BLaER1 (cell line): Measurements from ENCODE around the gene MSI2.

Source experiments
- H3K27ac ChIP-seq: shearing (Covaris generic); formaldehyde crosslinking; 2 replicates; pipeline ENCODE4 v1.8.1; 2022
- H3K27me3 ChIP-seq: shearing (Covaris generic); formaldehyde crosslinking; 2 replicates; pipeline ENCODE4 v1.8.1; 2022
- H3K36me3 ChIP-seq: shearing (Covaris generic); formaldehyde crosslinking; 2 replicates; pipeline ENCODE4 v1.8.1; 2022
- H3K4me1 ChIP-seq: shearing (Covaris generic); formaldehyde crosslinking; 2 replicates; pipeline ENCODE4 v1.8.1; 2022
- H3K4me2 ChIP-seq: shearing (Covaris generic); formaldehyde crosslinking; 2 replicates; pipeline ENCODE4 v1.8.1; 2022
- H3K4me3 ChIP-seq: shearing (Covaris generic); formaldehyde crosslinking; 2 replicates; pipeline ENCODE4 v1.8.1; 2022
- H3K9ac ChIP-seq: shearing (Covaris generic); formaldehyde crosslinking; 2 replicates; pipeline ENCODE4 v1.8.1; 2022
- H3K9me3 ChIP-seq: shearing (Covaris generic); formaldehyde crosslinking; 2 replicates; pipeline ENCODE4 v1.8.1; 2022
- H4K20me1 ChIP-seq: shearing (Covaris generic); formaldehyde crosslinking; 2 replicates; pipeline ENCODE4 v1.8.1; 2022
- Cebpa-rat ChIP-seq: shearing (Covaris generic); IDR thresholded peaks from 2 replicates; pipeline ENCODE4 v1.8.1; 2022

MSI2 gene

DNA sequence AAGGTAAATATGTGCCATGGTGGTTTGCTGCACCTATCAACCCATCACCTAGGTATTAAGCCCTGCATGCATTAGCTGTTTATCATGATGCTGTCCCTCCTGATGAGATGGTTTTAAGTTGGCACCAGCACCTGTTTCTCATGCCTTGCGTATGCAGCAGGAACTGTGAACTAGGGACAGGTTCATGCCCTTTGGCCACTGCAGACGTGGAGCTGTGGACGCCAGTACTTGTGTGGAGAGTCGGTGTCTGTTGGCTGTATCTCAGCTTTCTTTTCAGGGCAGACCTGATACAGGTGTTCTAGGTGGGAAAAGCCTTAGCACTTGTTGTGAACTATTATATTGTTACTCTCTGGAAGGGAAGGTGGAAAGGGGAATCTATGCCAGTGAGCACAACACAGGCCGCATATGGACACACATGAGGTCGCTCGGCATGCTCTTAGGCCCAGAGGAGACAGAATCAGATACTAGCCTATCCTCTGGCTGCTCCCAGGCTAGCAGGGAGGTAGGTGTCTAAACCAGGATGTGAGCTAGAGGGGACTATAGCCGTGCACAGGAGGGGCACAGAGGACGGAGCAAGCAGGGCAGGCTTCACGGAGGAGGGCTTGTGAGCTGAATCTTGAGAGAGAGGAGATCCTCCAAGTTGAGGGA, 22.5 kb downstream of the MSI2 start:
- Histone ChIP-seq H3K4me2 (peak overlapping the region; percentile 83), H3K27ac (no peak overlapping the region)

DNA sequence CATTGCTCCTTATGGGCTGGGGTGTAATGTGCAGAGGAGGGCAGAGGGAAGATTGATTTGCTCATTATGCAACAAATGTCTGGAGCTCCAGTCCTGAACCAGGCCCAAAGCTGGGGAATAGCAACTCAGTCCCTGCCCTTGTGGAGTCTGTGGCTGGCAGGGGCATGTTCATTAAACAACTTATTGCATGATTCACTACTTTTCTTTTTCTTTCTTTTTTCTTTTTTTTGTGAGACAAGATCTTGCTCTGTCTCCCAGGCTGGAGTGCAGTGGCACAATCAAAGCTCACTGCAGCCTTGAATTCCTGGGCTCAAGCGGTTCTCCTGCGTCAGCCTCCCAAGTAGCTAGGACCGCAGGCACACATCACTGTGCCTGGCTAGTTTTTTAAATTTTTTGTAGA, 23.1 kb downstream of the MSI2 start:
- peaks cover 97% of the 10 kb centered on the region for H3K36me3 ChIP-seq
- H4K20me1 ChIP-seq = peaks cover 100% of the 10 kb centered on the region
- no peak overlapping the region for H3K4me3 ChIP-seq
- no peak for TF ChIP-seq Cebpa-rat
- H3K9me3 ChIP-seq = no peaks in the 10 kb centered on the region
- no peak overlapping the region for H3K27ac ChIP-seq
- H3K4me1 ChIP-seq = peaks cover 86% of the 10 kb centered on the region
- peak overlapping the region; percentile 83 for H3K4me2 ChIP-seq
- no peak overlapping the region for H3K9ac ChIP-seq
- no peaks in the 10 kb centered on the region for H3K27me3 ChIP-seq

More for the DNA sequence above, 22.5 kb downstream of the MSI2 start:
- Histone ChIP-seq H3K4me1 (peaks cover 80% of the 10 kb centered on the region), H3K9me3 (no peaks in the 10 kb centered on the region), H3K9ac (no peak overlapping the region), H3K36me3 (peaks cover 99% of the 10 kb centered on the region), H4K20me1 (peaks cover 100% of the 10 kb centered on the region), H3K4me3 (no peak overlapping the region), H3K27me3 (no peaks in the 10 kb centered on the region)
- TF ChIP-seq Cebpa-rat = no peak

DNA sequence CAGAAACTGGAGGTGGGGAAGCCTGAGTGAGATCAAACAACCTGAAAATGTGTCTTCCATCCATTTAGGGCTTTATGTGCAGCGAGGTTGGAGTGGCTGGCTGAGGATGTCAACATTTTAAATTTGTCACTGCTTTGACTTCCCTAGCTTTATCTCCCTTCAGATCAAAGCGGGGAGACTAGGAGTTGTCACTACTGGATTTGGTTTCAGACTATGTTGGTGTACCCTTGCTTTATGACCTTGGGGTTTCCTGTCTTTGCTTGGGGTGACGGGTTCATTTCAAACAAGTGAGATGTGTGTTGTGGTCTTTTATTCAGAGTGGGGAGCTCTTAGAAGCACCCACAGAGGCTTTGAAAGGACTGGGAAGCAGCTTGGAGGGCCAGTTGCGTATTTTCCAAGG, 25.6 kb downstream of the MSI2 start:
- Histone ChIP-seq H3K4me2 (peak overlapping the region; percentile 83), H4K20me1 (peaks cover 100% of the 10 kb centered on the region), H3K4me1 (peaks cover 98% of the 10 kb centered on the region), H3K9ac (peak overlapping the region; percentile 51), H3K4me3 (no peak overlapping the region), H3K36me3 (peaks cover 82% of the 10 kb centered on the region), H3K27ac (0 out of 2 replicates have a peak overlapping the region, but pooled peaks have one; percentile 5), H3K9me3 (no peaks in the 10 kb centered on the region), H3K27me3 (no peaks in the 10 kb centered on the region)
- no peak for TF ChIP-seq Cebpa-rat

- H3K4me2 ChIP-seq = peak overlapping the region; percentile 83
- peaks cover 98% of the 10 kb centered on the region for H3K4me1 ChIP-seq
- H3K4me3 ChIP-seq = no peak overlapping the region
- H3K27ac ChIP-seq = 0 out of 2 replicates have a peak overlapping the region, but pooled peaks have one; percentile 5
- no peaks in the 10 kb centered on the region for H3K9me3 ChIP-seq
- H3K36me3 ChIP-seq = peaks cover 82% of the 10 kb centered on the region
- TF ChIP-seq Cebpa-rat = no peak
- peak overlapping the region; percentile 51 for H3K9ac ChIP-seq
- H4K20me1 ChIP-seq = peaks cover 100% of the 10 kb centered on the region
- H3K27me3 ChIP-seq = no peaks in the 10 kb centered on the region
These were observed 26.0 kb downstream of the MSI2 start for GRCh38 chr17:57282296-57282695.

DNA sequence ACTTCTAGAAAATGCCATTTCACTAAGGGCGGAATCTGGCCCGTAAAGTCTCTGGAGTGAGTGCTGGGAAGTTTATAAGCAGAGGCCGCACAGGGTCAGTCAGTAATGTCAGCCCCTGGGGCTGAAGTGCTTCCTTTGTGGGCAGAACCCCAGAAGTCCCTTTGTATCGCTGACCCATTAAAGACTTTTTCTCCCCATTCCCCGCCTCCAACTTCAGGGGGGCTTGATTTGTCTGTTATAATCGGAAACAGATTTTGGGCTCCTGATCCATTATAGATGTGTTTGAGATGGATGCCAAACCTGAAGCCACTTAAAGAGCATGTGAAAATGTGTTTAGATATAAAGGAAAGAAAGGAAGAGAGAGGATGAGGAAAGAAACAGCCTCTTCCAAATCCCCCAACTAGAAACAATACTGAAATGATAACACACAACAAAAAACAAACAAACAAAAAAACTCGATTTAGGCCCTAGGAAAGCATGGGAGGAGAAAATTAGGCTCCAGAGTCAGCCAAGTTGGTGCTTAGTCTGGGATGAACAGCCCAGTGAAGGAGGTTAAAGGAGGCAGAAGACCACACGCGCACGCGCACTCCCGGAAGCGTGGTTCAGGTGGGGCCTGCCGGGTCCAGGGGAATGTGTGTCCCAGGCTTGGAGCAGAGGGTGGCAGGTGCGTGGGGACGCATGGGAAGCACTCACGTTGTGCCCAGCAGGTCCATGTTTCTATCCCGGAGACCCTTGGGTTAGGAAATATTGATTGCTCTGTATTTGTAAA, 27.1 kb downstream of the MSI2 start:
- Histone ChIP-seq H3K4me2 (peak overlapping the region; percentile 83), H3K9me3 (no peaks in the 10 kb centered on the region), H3K36me3 (peaks cover 82% of the 10 kb centered on the region), H3K9ac (peak overlapping the region; percentile 38; the same call in 1 of the 2 replicates), H3K4me1 (peaks cover 99% of the 10 kb centered on the region), H3K4me3 (no peak overlapping the region), H4K20me1 (peaks cover 100% of the 10 kb centered on the region), H3K27me3 (no peaks in the 10 kb centered on the region), H3K27ac (peak overlapping the region; percentile 40)
- no peak for TF ChIP-seq Cebpa-rat

DNA sequence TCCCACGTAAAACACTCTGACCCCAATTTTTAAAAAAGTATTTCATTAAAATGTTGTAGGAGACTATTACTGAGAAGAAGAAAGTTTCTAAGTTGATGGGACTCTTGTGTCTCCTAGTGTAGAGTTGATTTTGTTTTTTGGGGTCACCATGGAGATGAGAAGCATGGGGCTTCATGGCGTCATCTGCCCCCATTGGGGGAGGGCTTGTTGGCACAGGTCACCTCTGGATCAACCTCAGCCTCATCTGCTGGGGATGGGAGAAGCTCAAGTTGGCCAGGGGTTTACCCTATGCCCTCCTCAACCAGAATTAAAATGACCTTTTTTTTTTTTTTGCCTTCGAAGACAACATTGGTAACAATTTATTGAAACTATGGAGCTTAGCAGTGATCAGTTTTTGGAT, 28.3 kb downstream of the MSI2 start:
- TF ChIP-seq Cebpa-rat = no peak
- peak overlapping the region; percentile 60 for H3K9ac ChIP-seq
- peak overlapping the region; percentile 32 for H3K4me3 ChIP-seq

GRCh38 chr17:57284984-57285646, 28.8 kb downstream of the MSI2 start:
- Histone ChIP-seq H3K4me1 (peaks cover 92% of the 10 kb centered on the region), H3K9me3 (no peaks in the 10 kb centered on the region), H3K4me3 (peak overlapping the region; percentile 32), H3K36me3 (peaks cover 82% of the 10 kb centered on the region), H3K9ac (peak overlapping the region; percentile 60), H3K4me2 (peak overlapping the region; percentile 83), H3K27ac (peak overlapping the region; percentile 57; the same call in 1 of the 2 replicates), H4K20me1 (peaks cover 100% of the 10 kb centered on the region), H3K27me3 (no peaks in the 10 kb centered on the region)
- TF ChIP-seq Cebpa-rat = no peak

More for the DNA sequence above, 28.3 kb downstream of the MSI2 start:
- Histone ChIP-seq H3K27ac (peak overlapping the region; percentile 57; the same call in 1 of the 2 replicates), H3K9me3 (no peaks in the 10 kb centered on the region), H3K27me3 (no peaks in the 10 kb centered on the region), H4K20me1 (peaks cover 100% of the 10 kb centered on the region), H3K36me3 (peaks cover 82% of the 10 kb centered on the region), H3K4me2 (peak overlapping the region; percentile 83), H3K4me1 (peaks cover 96% of the 10 kb centered on the region)

DNA sequence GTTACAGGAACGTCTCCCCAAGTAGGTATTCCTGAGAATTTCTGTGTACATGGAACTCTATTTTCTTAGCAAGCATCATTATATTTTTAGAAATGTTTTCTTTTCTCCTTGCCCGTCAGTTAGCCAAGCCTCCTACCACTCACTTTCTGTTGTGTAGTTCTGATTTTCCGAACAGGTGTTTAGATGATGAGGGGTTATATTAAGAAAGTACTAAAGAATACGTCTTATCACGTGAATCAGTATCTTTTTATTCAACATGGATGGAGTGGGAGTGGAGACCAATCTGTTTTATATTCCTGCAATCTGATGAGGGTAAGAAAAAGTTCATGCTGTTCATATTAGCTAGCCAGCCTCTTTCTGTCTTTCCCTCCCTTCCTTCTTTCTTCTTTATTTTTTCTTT, 29.4 kb downstream of the MSI2 start:
- H3K4me3 ChIP-seq = no peak overlapping the region; the same call in 1 of the 2 replicates
- peak overlapping the region; percentile 83 for H3K4me2 ChIP-seq
- H3K36me3 ChIP-seq = peaks cover 82% of the 10 kb centered on the region
- H3K27me3 ChIP-seq = no peaks in the 10 kb centered on the region
- TF ChIP-seq Cebpa-rat = no peak
- H4K20me1 ChIP-seq = peaks cover 100% of the 10 kb centered on the region
- H3K4me1 ChIP-seq = peaks cover 92% of the 10 kb centered on the region
- H3K9me3 ChIP-seq = no peaks in the 10 kb centered on the region
- H3K27ac ChIP-seq = peak overlapping the region; percentile 8; the same call in 1 of the 2 replicates
- H3K9ac ChIP-seq = 0 out of 2 replicates have a peak overlapping the region, but pooled peaks have one; percentile 18

DNA sequence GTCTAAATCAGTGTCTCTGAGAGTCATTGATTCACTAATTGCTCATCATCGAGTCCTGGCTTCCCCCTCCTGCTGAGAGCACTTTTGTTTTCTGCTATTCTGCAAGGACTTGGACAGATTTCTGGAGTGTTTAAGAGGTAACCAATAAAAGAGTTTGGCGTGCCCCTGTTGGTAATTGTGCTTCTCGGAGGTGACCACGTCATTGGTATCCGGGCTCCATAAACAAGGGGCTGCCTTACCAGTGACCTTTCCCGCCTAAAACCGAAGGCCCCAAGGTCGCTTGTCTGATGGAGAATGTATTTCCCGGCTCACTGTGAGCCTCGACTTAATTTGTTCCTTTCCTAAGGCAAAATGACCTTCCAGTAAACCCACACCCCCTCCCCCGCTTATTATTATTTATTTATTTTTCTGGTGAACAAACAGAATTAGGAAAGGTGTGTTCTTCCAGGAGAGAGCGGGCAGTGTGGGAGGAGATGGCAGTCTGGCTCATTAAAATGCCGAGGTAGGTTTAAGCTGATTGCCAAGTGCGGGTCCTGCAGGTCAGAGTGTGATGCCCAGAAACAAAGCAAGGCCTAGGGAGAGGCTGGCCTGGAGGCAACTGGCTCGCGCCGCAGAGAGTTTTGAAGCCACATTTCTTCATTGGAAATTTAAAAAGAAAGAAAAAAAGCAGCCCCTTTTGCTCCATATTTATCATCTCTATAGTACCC, 30.2 kb downstream of the MSI2 start:
- Histone ChIP-seq H3K4me3 (no peak overlapping the region), H3K36me3 (peaks cover 82% of the 10 kb centered on the region), H3K9ac (no peak overlapping the region; the same call in 1 of the 2 replicates), H3K4me2 (peak overlapping the region; percentile 83), H3K27ac (peak overlapping the region; percentile 57), H3K9me3 (no peaks in the 10 kb centered on the region), H4K20me1 (peaks cover 100% of the 10 kb centered on the region), H3K4me1 (peaks cover 89% of the 10 kb centered on the region), H3K27me3 (no peaks in the 10 kb centered on the region)
- no peak for TF ChIP-seq Cebpa-rat
